ENCODE data around the gene DHX9.
"Not testable (repeated sequence)": the region's sequence is repeated elsewhere in the genome, so short reads cannot be mapped to it uniquely, and the experiment has no call there.

The DHX9 gene

DNA sequence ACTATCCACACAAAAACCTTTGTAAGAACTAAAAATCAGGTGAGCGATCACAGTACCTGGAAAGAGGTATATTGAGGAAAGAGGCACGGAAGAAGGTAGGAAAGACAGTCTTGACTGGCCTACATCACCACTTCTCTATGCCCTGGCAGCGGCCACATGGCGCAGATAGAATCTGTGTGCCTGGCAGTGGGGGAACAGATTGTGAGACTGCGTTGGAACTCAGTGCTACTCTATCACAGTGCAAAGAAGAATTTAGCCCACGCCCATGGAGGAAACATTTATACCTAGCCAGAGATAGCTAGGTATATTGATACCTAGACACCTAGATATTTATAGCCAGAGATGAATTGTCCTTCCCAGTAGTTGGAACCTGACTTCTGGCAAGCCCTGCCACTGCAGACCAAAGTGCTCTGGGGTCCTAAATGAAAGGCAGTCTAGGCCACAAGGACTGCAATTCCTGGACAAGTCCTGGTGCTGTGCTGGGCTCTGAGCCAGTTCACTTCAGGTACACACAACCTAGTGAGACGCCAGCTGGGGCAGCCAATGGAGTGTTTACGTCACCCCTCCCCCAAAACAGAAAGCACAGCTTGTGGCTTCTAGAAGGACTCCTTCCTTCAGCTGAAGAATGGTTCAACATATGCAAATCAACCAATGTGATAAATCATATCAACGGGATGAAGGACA lies 51.9 kb downstream of the DHX9 start:
- Histone ChIP-seq H3F3A (ENCODE audit: control insufficient read depth, insufficient read depth) (peaks cover 36% of the 10 kb centered on the region), H3K4me2 (ENCODE audit: low read length) (no peak overlapping the region), H3K36me3 (ENCODE audit: control insufficient read depth, low read length) (peaks cover 33% of the 10 kb centered on the region), H3K79me2 (ENCODE audit: control insufficient read depth, low read length) (no peaks in the 10 kb centered on the region), H3K9me3 (ENCODE audit: control insufficient read depth, insufficient read depth, low read length) (no peaks in the 10 kb centered on the region), H3K4me1 (ENCODE audit: control insufficient read depth, low read length) (no peaks in the 10 kb centered on the region), H3K9me2 (replicated peaks; ENCODE audit: control insufficient read depth, low read length) (no peaks in the 10 kb centered on the region), H4K20me1 (ENCODE audit: control insufficient read depth, insufficient read depth, low read depth, low read length) (no peaks in the 10 kb centered on the region), H3K4me3 (ENCODE audit: low read length) (no peak overlapping the region), H3K27me3 (ENCODE audit: control insufficient read depth, low read length) (no peaks in the 10 kb centered on the region), H3K27ac (ENCODE audit: low read depth, low read length) (no peak overlapping the region)
- TF ChIP-seq, protein P1, sequence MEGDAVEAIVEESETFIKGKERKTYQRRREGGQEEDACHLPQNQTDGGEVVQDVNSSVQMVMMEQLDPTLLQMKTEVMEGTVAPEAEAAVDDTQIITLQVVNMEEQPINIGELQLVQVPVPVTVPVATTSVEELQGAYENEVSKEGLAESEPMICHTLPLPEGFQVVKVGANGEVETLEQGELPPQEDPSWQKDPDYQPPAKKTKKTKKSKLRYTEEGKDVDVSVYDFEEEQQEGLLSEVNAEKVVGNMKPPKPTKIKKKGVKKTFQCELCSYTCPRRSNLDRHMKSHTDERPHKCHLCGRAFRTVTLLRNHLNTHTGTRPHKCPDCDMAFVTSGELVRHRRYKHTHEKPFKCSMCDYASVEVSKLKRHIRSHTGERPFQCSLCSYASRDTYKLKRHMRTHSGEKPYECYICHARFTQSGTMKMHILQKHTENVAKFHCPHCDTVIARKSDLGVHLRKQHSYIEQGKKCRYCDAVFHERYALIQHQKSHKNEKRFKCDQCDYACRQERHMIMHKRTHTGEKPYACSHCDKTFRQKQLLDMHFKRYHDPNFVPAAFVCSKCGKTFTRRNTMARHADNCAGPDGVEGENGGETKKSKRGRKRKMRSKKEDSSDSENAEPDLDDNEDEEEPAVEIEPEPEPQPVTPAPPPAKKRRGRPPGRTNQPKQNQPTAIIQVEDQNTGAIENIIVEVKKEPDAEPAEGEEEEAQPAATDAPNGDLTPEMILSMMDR (IDR thresholded peaks at IDR 0.05; ENCODE audit: low read depth, low read length, poor library complexity, severe bottlenecking) = no peak
- TF ChIP-seq EZH2phosphoT487 (IDR thresholded peaks at IDR 0.05; ENCODE audit: borderline replicate concordance, low read length) = no peak

DNA sequence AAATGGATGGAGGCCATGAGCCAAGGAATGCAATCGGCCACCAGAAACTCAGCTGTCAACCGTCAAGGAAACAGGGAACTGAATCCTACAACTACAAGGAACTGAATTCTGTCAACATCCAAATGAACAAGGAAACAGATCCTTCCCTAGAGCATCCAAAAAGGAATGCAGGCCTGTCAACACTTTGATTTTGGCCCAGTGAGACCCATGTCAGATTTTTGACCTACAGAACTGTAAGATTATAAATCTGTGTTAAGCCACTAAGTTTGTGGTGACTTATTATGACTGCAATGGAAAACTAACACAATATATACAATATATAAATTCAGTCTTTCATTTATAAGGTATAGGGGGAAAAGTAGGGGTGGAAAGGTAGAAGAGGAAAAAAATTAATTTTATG lies 58.5 kb downstream of the DHX9 start:
- Histone ChIP-seq H3K27ac (ENCODE audit: low read depth, low read length) (no peak overlapping the region), H4K20me1 (ENCODE audit: control insufficient read depth, insufficient read depth, low read depth, low read length) (no peaks in the 10 kb centered on the region), H3K27me3 (ENCODE audit: control insufficient read depth, low read length) (no peaks in the 10 kb centered on the region), H3K4me3 (ENCODE audit: low read length) (no peak overlapping the region), H3K79me2 (ENCODE audit: control insufficient read depth, low read length) (no peaks in the 10 kb centered on the region), H3K4me2 (ENCODE audit: low read length) (no peak overlapping the region), H3K9me3 (ENCODE audit: control insufficient read depth, insufficient read depth, low read length) (no peaks in the 10 kb centered on the region), H3K36me3 (ENCODE audit: control insufficient read depth, low read length) (no peaks in the 10 kb centered on the region), H3K4me1 (ENCODE audit: control insufficient read depth, low read length) (no peaks in the 10 kb centered on the region), H3K9me2 (replicated peaks; ENCODE audit: control insufficient read depth, low read length) (no peaks in the 10 kb centered on the region), H3F3A (ENCODE audit: control insufficient read depth, insufficient read depth) (no peaks in the 10 kb centered on the region)
- no peak for TF ChIP-seq EZH2phosphoT487 (IDR thresholded peaks at IDR 0.05; ENCODE audit: borderline replicate concordance, low read length)
- TF ChIP-seq, protein P1 (IDR thresholded peaks at IDR 0.05; ENCODE audit: low read depth, low read length, poor library complexity, severe bottlenecking) = no peak

DNA sequence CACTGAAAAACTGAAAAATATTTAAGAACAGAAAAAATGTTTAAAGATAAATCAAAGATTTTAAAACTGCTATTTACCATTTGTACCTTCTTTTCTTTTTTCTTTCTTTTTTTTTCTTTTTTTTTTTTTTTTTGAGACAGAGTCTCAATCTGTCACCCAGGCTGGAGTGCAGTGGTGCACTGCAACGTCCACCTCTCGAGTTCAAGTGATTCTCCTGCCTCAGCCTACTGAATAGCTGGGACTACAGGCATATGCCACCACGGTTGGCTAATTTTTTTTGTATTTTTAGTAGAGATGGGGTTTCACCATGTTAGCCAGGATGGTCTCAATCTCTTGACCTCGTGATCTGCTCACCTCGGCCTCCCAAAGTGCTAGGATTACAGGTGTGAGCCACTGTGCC lies 62.8 kb downstream of the DHX9 start:
- not testable (repeated sequence) for H3K27ac ChIP-seq (ENCODE audit: low read depth, low read length); H4K20me1 ChIP-seq (ENCODE audit: control insufficient read depth, insufficient read depth, low read depth, low read length); H3K9me3 ChIP-seq (ENCODE audit: control insufficient read depth, insufficient read depth, low read length); H3K36me3 ChIP-seq (ENCODE audit: control insufficient read depth, low read length); H3K4me3 ChIP-seq (ENCODE audit: low read length); H3K27me3 ChIP-seq (ENCODE audit: control insufficient read depth, low read length); H3K4me1 ChIP-seq (ENCODE audit: control insufficient read depth, low read length); H3K9me2 ChIP-seq (replicated peaks; ENCODE audit: control insufficient read depth, low read length); H3K4me2 ChIP-seq (ENCODE audit: low read length); H3K79me2 ChIP-seq (ENCODE audit: control insufficient read depth, low read length); H3F3A ChIP-seq (ENCODE audit: control insufficient read depth, insufficient read depth)

DNA sequence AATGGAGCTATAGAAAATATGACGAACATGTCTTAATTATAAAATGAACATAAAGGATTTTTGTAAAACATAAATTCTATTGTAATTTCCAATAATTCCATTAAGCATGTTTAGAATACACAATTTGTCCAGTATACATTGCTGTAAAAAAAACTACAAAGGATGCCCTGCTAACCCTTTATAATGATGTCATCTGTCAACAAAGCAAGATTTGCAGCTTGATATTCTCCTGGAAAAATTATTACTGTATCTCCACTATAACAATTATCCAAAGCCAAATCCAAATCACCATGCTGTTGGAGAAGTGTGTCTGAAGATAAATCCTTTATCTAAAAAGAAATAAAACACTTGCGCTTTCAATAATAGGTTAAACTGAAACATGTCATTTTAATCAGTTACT lies 66.2 kb downstream of the DHX9 start:
- H3K9me3 ChIP-seq (ENCODE audit: control insufficient read depth, insufficient read depth, low read length) = no peaks in the 10 kb centered on the region
- H3K4me2 ChIP-seq (ENCODE audit: low read length) = no peak overlapping the region
- H3K4me3 ChIP-seq (ENCODE audit: low read length) = no peak overlapping the region
- H3K4me1 ChIP-seq (ENCODE audit: control insufficient read depth, low read length) = no peaks in the 10 kb centered on the region
- no peaks in the 10 kb centered on the region; the same call in 1 of the 2 replicates for H3F3A ChIP-seq (ENCODE audit: control insufficient read depth, insufficient read depth)
- TF ChIP-seq, protein P1 (IDR thresholded peaks at IDR 0.05; ENCODE audit: low read depth, low read length, poor library complexity, severe bottlenecking) = no peak
- TF ChIP-seq EZH2phosphoT487 (IDR thresholded peaks at IDR 0.05; ENCODE audit: borderline replicate concordance, low read length) = no peak
- peaks cover 7% of the 10 kb centered on the region; the same call in 1 of the 2 replicates for H3K27me3 ChIP-seq (ENCODE audit: control insufficient read depth, low read length)
- H4K20me1 ChIP-seq (ENCODE audit: control insufficient read depth, insufficient read depth, low read depth, low read length) = no peaks in the 10 kb centered on the region
- no peaks in the 10 kb centered on the region for H3K9me2 ChIP-seq (replicated peaks; ENCODE audit: control insufficient read depth, low read length)
- no peaks in the 10 kb centered on the region for H3K36me3 ChIP-seq (ENCODE audit: control insufficient read depth, low read length)
- no peak overlapping the region for H3K27ac ChIP-seq (ENCODE audit: low read depth, low read length)
- H3K79me2 ChIP-seq (ENCODE audit: control insufficient read depth, low read length) = no peaks in the 10 kb centered on the region

Measured in DOHH2 (cell line).